HG02759 (cell line): ENCODE results near the gene PRR15.
A peak's percentile ranks its signal among the peaks of the same experiment; 100 is the strongest.

Experiments
- ATAC-seq: cut with Tn5 transposase; IDR thresholded peaks from one replicate; pipeline ENCODE4 v1.9.1; 2021; ENCODE audit warnings: mild to moderate bottlenecking, moderate library complexity; ENCODE audit not compliant: unreplicated experiment

The PRR15 gene

DNA sequence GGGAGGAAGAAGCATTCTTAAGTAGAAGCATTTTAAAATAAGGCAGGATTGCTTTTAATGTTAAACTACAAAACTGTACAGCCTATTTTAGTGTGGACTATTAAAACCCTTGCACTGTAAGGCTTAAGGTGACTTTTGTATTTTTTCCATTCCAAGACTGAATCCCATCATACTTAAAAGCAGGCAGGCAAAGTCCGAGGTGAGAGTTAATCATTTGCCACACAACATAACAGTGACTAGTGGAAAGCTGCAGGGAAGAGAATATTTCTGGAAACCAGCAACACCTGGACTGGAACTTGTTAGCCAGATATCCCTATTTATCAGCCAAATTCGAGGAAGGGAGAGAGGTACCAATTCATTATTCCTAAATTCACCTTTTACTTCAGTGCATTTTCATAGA lies 3.5 kb downstream of the PRR15 start:
- ATAC-seq = no peak

DNA sequence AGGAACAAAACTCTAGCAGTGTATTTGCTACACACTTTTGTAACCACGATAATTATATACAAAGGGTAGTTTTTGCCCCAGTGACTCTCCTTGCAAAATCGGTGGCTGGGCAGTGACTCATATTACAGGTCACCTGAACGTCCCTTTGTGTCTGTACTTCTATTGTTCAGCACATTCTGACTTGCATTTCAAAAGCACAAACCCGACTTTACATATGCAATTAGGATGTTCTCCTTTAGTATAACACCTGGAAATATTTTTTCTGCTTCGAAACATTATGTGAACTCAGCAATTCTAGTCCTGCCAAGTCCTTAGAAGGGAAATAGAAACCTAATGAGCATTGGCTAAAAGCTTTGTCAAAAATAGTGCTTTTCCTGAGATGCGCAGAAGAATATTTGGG lies 6.0 kb downstream of the PRR15 start:
- ATAC-seq = no peak

GRCh38 chr7:29572558-29572957 lies 8.9 kb downstream of the PRR15 start:
- ATAC-seq = no peak

DNA sequence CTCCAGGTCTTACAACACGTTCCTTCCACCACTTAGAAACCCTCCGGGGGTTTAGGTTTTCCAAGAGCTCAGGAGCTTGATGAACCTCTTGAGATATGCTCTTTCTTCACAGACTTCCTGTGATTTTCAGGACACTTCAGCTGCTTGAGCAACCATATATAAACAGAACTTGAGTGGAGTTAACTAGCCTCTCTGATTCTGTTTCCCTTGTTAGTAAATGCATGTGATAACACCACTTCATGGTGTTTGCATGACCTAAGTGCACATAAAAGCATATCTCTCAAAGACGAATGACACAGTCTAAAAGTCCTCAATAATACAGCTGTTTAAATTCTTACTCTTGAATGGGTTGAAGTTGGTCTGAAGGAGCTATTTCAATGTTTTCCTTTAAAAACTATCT lies 9.9 kb downstream of the PRR15 start:
- no peak for ATAC-seq

DNA sequence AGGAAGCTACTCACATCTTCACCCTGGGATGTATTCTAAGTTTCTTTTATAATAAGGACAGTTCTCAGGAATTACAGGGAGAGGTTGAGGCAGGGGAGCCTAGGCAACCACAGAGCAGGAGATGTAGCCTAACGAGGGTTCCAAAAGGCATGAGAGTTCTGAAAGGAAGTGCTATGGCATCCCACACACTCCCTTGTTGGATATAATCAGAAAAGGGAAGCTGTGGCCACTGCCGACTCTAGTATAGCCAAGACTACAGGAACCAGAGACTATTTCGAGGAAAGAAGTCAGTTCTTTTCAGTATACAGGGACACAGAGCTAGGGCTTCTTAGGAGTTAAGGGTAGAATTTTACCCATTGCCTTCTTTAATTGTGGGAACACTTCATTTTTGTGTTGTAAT lies 11.0 kb downstream of the PRR15 start:
- ATAC-seq = no peak

GRCh38 chr7:29587195-29587808 lies 23.7 kb downstream of the PRR15 start:
- no peak for ATAC-seq

DNA sequence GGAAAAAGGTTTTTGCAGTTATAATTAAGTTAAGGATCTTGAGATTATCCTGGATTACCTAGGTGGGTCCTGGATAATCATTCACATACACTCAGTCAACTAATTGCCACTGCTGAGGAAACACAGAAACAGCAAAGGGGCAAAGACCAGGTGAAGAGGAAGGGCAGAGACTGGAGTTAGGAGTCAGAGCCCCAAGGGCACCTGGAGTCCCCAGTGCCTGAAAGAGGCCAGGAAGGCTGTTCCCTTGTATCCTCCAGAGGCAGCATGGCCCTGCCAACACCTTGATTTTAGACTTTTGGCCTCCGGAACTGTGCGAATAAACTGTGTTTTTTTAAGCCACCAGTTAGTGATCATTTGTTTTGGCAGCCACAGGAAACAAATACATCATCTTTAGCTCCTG lies 24.6 kb downstream of the PRR15 start:
- no peak for ATAC-seq

- ATAC-seq = peak; percentile 77
Measured at GRCh38 chr7:29588900-29589696, 25.5 kb downstream of the PRR15 start.

DNA sequence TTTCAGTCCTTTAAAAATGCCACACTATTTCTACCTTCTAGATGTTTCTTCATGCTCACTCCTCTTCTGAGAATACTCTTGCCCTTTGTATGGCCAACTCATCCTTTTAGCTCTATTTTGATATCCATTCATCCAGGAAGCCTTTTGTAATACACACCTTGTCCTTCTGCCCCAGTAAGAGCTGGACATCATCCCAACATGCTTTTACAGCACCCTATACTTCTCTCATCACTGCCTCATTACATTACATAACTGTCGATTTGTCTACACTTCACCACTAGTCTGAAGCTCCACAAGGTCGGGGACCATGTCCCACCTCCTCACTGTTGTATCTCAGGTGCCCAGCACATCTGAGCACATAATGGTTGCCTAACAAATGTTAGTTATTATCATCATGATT lies 29.2 kb downstream of the PRR15 start:
- ATAC-seq = no peak

DNA sequence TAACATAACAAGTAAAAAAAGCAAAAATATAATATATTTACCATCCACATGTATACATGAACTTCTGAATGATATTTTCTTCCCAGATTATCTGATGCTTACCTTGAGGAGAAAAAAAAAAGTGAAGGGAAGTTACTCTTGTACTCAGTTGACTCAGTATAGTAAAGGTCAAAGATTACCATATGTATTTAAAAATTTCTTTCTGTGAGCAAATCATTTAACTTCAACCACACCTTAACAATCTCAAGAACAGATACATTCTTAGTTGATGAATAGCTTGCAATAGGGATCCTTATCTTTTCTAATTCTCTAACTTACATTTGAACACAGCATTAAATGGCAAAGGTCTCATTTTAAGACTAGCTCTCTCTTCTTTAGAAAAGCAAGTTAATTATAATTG lies 29.8 kb downstream of the PRR15 start:
- no peak for ATAC-seq

DNA sequence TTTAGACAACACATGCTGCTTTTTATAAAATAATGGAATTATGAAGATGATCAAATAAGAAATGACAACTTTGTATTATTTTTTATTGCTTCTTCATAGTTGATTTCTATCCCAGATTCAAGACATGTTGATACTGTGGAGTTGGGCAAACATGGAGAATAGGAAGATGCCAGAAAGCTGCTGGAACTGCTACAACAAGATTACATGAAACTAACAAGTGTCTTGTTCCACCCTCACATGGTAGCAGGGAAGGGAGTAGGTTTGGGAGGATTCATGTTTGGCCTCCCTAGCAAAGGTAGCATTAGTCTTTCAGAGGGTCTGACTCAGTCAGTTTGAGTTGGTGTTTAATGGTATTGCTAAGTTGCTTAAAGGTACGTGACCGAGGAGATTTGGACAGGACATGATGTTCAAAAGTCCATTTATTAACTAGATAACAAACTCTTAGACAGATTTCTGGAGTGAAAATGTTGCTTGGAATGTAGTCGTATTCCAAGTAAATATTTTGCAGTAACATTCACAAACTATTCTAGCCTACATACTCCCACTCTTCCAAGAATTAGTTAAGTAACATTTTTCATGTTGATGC lies 33.1 kb downstream of the PRR15 start:
- no peak for ATAC-seq

- ATAC-seq = no peak
Measured at GRCh38 chr7:29597266-29597665, 33.6 kb downstream of the PRR15 start.

- no peak for ATAC-seq
Measured at GRCh38 chr7:29598137-29598536, 34.5 kb downstream of the PRR15 start.

GRCh38 chr7:29598613-29599012 lies 35.0 kb downstream of the PRR15 start:
- ATAC-seq = no peak

- ATAC-seq = no peak
Measured at GRCh38 chr7:29599026-29599425, 35.4 kb downstream of the PRR15 start.

DNA sequence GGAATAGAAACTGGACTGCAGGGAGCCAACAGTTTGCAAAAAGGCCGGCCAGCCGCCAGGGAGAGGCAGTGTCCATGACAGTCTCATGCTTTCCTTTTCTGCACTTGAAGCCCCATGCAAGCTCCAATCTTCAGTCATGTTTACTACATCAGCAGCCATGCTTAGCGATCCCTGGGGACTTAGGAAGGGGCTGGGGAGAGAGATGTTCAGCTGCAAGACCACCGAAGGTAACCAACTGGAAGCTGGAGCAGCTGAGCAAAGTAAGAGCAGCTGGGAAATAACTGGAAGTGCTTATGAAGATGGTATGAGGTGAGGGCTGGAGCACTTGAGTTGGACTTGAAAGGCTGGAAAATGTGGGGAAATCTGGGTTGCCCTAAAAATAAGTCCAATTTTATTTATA lies 37.0 kb downstream of the PRR15 start:
- ATAC-seq = no peak

DNA sequence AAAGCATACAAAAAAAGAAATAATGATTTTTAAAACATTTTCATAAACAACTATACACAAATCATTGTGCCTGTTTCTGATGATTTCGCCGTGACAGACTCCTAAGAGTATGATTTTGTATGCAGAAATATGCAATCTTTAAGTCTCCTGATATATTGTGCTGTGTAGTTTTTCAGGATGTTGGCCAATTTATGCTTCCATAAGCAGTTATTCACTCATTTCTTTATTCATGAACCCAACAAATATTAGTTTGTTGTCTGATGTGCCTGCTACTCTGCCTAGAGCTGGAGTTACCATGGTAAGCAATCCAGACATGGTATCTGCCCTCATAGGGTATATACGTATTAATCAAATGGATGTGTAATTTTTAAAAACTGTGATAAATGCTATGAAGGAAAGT lies 40.4 kb downstream of the PRR15 start:
- ATAC-seq = no peak

- ATAC-seq = no peak
Measured at GRCh38 chr7:29604702-29605101, 41.1 kb downstream of the PRR15 start.

GRCh38 chr7:29605671-29606070 lies 42.0 kb downstream of the PRR15 start:
- no peak for ATAC-seq

DNA sequence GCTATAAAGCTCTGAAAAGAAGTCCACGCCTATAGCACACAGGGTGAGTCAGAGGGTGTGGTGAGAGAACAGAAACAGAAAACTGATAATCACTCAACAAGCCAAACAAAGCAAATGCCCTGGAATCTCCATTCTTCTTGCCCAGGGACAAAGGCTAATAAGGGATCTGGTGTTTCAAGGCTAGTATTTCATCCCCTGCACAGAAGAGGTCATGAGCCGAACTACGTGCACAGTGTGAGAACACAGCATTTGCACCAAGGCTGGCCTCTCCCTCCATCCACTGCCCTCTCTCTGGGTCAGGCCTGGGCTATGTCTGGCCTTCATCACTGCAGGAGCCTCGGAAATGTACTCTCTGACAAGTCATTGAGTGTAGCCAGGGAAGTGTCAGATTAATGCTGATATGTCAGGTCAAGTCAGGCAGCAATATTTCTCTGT lies 42.7 kb downstream of the PRR15 start:
- ATAC-seq = no peak

GRCh38 chr7:29606830-29607229 lies 43.2 kb downstream of the PRR15 start:
- no peak for ATAC-seq

DNA sequence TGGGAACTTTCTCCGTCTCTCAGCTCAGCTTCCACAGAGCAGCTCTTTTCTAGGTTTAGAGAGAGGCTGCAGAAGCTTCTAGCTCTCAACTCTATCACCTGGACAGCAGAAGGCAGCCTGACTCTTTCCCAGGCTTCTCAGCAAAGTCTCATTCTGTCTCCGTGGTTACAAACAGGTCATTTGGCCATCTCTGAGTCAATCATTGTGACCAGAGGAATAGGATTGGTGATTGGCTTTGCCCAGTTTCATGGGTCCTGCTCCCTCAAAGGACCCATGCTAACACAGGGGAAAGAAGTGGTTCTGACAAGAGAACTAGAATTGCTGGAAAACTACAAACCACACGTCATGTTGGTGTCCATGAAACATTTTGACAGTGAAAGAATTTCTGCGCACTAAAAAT lies 43.6 kb downstream of the PRR15 start:
- ATAC-seq = no peak
